Ishikawa (cell line): ENCODE data around the gene ZBBX.

Experiments
- CEBPB ChIP-seq: IDR thresholded peaks from 2 replicates; pipeline ENCODE4 v1.6.1; 2012
- EGR1 ChIP-seq: IDR thresholded peaks from 2 replicates; pipeline ENCODE4 v1.6.1; 2012
- EP300 ChIP-seq: IDR thresholded peaks from 2 replicates; pipeline ENCODE4 v1.6.1; 2012; ENCODE audit warnings: borderline replicate concordance
- FOXM1 ChIP-seq: IDR thresholded peaks from 2 replicates; pipeline ENCODE4 v1.6.1; 2012; ENCODE audit warnings: low read depth, borderline replicate concordance
- NFIC ChIP-seq: IDR thresholded peaks from 2 replicates; pipeline ENCODE4 v1.6.1; 2012
- RAD21 ChIP-seq: IDR thresholded peaks from 2 replicates; pipeline ENCODE4 v1.6.1; 2012; ENCODE audit warnings: low read depth
- TAF1 ChIP-seq: IDR thresholded peaks from 2 replicates; pipeline ENCODE4 v1.6.1; 2012; ENCODE audit warnings: low read depth, mild to moderate bottlenecking
- YY1 ChIP-seq: IDR thresholded peaks from 2 replicates; pipeline ENCODE4 v1.6.1; 2012; ENCODE audit warnings: low read depth
- ZBTB7A ChIP-seq: IDR thresholded peaks from 2 replicates; pipeline ENCODE4 v1.6.1; 2012; ENCODE audit warnings: low read depth
- TF ChIP-seq, protein P1 (sequence below): IDR thresholded peaks from 2 replicates; pipeline ENCODE4 v1.6.1; 2012; ENCODE audit warnings: low read depth, mild to moderate bottlenecking
- TF ChIP-seq, protein P2 (sequence below): IDR thresholded peaks from 2 replicates; pipeline ENCODE4 v1.6.1; 2012

DNA sequence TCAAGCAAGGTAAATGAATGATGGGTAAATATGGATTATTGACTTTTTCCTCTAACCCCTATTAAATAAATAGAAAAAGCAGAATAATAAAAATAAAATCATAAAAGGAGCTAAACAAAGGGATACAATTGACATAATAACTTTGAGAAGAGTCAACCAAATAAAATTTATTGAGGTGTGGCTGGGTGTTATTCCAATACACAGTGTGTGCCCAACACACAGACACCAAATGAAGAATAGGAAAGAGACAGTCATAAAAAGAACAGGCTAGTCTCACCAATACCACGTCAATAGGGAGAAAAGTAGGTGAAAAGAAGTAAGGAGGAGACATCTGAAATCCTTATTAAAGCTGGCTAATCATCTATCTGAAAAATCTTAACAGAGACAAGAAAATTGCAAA lies 127.1 kb downstream of the ZBBX start:
- TF ChIP-seq, protein P1, sequence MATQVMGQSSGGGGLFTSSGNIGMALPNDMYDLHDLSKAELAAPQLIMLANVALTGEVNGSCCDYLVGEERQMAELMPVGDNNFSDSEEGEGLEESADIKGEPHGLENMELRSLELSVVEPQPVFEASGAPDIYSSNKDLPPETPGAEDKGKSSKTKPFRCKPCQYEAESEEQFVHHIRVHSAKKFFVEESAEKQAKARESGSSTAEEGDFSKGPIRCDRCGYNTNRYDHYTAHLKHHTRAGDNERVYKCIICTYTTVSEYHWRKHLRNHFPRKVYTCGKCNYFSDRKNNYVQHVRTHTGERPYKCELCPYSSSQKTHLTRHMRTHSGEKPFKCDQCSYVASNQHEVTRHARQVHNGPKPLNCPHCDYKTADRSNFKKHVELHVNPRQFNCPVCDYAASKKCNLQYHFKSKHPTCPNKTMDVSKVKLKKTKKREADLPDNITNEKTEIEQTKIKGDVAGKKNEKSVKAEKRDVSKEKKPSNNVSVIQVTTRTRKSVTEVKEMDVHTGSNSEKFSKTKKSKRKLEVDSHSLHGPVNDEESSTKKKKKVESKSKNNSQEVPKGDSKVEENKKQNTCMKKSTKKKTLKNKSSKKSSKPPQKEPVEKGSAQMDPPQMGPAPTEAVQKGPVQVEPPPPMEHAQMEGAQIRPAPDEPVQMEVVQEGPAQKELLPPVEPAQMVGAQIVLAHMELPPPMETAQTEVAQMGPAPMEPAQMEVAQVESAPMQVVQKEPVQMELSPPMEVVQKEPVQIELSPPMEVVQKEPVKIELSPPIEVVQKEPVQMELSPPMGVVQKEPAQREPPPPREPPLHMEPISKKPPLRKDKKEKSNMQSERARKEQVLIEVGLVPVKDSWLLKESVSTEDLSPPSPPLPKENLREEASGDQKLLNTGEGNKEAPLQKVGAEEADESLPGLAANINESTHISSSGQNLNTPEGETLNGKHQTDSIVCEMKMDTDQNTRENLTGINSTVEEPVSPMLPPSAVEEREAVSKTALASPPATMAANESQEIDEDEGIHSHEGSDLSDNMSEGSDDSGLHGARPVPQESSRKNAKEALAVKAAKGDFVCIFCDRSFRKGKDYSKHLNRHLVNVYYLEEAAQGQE, result no peak
- no peak for TF ChIP-seq EGR1
- TF ChIP-seq, protein P2, sequence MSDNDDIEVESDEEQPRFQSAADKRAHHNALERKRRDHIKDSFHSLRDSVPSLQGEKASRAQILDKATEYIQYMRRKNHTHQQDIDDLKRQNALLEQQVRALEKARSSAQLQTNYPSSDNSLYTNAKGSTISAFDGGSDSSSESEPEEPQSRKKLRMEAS, result no peak
- no peak for TF ChIP-seq NFIC
- TF ChIP-seq ZBTB7A, result no peak
- no peak for TF ChIP-seq EP300
- no peak for TF ChIP-seq RAD21
- TF ChIP-seq CEBPB, result no peak
- TF ChIP-seq YY1, result no peak
- no peak for TF ChIP-seq FOXM1
- no peak for TF ChIP-seq TAF1
